Myocyte (in vitro differentiated cells): ENCODE data around the gene WDR81. TPM values are rescaled to one million over a fixed set of nuclear protein-coding genes. Genes with fewer than 3 reads are reported as not detected.
"Not testable (repeated sequence)": the region's sequence is repeated elsewhere in the genome, so short reads cannot be mapped to it uniquely, and the experiment has no call there.

ENCODE experiments used
- DNase-seq: peaks from one replicate; pipeline ENCODE4 v3.0.0-alpha.2; 2012; ENCODE audit warnings: low read depth
- total RNA-seq: library from RNA; depleted of rRNA; stranded (reverse); fragments of >200 nt; gene quantifications from 2 replicates; pipeline ENCODE4 v1.2.3, GENCODE V29; 2014

Gene WDR81
- total RNA-seq, 1 donor from 2014 or later, result 76.8 TPM

GRCh38 chr17:1730326-1731193 lies 6.1 kb downstream of the WDR81 start:
- DNase-seq, result peak; percentile 93

- DNase-seq, result no peak
Observed at GRCh38 chr17:1731194-1731506, 6.6 kb downstream of the WDR81 start.

GRCh38 chr17:1732241-1732832 lies 7.8 kb downstream of the WDR81 start:
- DNase-seq, result peak; percentile 41

- DNase-seq, result peak; percentile 91
Observed at GRCh38 chr17:1732833-1733321, 8.4 kb downstream of the WDR81 start.

GRCh38 chr17:1733759-1734158 lies 9.3 kb downstream of the WDR81 start:
- DNase-seq, result no peak

GRCh38 chr17:1735418-1735817 lies 10.9 kb downstream of the WDR81 start:
- DNase-seq, result no peak

- DNase-seq, result no peak
Observed at GRCh38 chr17:1735834-1736347, 11.4 kb downstream of the WDR81 start.

GRCh38 chr17:1736348-1737281 lies 12.1 kb downstream of the WDR81 start:
- peak; percentile 69 for DNase-seq

GRCh38 chr17:1737531-1738291 lies 13.2 kb downstream of the WDR81 start:
- DNase-seq, result no peak

- not testable (repeated sequence) for DNase-seq
Observed at GRCh38 chr17:1741899-1742298, 17.4 kb downstream of the WDR81 start.

- DNase-seq, result no peak
Observed at GRCh38 chr17:1742371-1743087, 18.0 kb downstream of the WDR81 start, which contains the start of gene SERPINF2. SERPINF2 (plus strand) TSS chr17:1742871; CDS start chr17:1744996, 2,125 bp downstream.

GRCh38 chr17:1743088-1743439 lies 18.6 kb downstream of the WDR81 start:
- DNase-seq, result no peak

- DNase-seq, result no peak
Observed at GRCh38 chr17:1744551-1745512, 20.3 kb downstream of the WDR81 start.

GRCh38 chr17:1745513-1746020 lies 21.1 kb downstream of the WDR81 start:
- DNase-seq, result no peak

- DNase-seq, result no peak
Observed at GRCh38 chr17:1746975-1747543, 22.6 kb downstream of the WDR81 start.

- DNase-seq, result no peak
Observed at GRCh38 chr17:1750628-1751027, 26.1 kb downstream of the WDR81 start.

GRCh38 chr17:1752425-1753262 lies 28.1 kb downstream of the WDR81 start:
- peak; percentile 46 for DNase-seq
